ENCODE results near the gene SETBP1.

Gene SETBP1

GRCh38 chr18:44679914-44680272 lies 795 bp upstream of the SETBP1 start:
- DNase-seq, result no peak

DNA sequence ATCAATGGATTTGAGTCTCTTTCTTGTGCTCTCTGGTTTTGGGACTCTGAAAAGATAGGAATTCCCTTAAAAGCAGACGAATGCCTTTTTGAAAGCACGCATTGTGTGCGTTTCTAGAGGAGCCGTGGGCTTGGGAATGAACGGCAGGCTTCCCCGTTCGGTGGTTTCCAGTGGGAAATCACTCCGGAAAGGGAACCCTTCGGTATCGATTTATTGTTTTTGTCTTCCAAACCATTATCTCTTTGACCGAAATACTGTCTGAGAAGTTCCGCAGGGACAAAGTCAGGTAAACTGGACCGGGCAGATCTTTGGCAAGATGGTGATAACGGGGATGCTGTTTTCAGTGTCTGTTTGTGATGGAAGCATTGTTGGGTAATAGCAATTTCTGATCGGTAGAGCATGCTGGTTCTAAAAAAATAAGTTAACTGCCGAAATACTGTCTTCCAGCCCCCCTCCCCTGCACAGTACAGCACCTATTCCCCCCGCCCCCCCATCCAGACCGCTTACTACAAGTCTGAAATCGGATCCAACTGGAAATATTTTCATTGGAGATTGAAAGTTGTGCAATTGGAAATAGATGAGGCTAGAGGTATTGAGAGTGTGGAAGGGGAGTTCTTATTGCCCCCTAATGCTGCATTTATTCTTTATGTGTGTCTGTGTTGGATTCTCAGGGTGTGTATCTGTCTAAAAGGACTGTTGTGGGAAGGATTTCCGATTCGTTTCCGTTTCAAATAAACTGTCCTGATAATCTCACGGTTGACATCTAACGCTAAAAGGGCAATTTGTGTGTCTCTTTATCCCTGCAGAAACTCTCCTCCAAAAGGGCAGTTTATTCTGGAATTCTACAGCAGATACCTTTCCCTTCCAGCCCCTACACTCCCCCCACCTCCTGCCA lies 635 bp downstream of the SETBP1 start:
- DNase-seq, result no peak

GRCh38 chr18:44682201-44682870 lies 1.6 kb downstream of the SETBP1 start:
- no peak for DNase-seq

DNA sequence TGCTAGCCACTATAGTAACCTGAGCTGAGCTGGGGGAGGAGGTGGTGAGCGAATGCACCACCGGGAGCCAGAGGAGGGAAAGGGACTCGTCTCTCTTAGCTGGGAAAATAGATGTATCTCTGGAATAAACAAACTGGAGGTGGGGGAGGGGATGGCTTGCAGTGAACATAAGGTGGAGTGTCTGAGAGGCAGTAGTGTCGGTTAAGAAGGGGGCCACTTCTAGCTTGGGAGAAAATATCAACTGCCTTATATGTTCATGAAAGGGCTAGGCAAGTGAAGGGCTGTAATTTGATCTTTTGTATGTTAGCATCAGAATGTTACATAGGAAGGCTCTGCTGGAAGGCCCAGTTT lies 2.2 kb downstream of the SETBP1 start:
- no peak for DNase-seq

DNA sequence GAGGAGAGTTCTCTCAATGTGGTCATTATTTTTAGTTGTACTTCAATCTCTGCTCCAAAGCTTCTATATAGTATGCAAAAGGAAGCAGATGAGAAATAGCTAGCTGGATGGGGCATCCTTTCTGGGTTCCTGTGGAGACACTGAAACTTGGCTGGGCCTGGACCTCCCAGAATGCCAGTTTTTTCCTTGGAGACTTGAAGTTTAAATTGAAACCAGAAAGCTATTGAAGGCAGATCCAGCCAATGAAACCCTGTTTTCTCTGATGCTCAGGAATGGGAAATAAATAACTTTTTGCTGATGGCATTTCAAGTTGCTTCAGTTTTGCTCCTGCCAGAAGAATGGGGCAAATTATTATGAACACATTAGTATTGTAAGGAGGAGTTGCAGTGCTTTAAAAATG lies 2.9 kb downstream of the SETBP1 start:
- no peak for DNase-seq

DNA sequence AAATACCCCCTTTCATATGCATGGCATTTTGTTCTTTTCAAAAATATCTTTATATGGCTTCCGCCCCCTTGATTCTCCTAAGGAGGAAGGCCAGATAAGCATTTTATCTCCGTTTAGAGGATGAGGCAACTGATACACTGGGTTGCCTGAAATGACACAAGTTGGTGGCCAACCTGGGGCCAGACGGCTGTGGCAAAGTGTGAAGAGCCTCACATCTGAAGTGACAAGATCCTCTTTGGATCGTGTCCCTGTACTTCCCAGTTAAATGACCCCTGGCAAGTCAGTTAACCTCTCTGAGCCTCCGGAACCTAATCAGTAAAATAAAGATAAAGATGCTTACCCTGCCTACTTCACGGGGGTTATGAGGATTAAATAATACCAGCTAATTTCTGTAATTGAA lies 4.6 kb downstream of the SETBP1 start:
- DNase-seq, result no peak

DNA sequence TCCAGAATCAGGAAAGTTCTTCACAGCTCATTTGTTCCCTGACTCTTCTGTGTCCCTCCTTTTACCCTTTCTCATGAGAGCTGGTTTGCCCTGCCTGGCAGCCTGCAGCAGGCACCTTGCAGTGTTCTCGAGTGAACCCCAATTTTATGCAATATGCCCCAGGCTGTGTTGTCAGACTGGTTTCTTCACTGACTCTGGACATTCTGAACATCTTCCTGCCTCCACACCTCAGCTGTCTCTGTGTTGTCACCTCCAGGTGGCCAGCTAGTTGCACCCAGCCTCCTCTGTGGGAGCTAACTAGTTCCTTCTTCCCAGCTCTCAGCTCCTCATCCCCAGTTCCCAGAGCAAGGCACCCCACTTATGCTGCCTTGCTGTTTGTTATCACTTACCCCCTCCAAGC lies 5.5 kb downstream of the SETBP1 start:
- DNase-seq, result no peak

DNA sequence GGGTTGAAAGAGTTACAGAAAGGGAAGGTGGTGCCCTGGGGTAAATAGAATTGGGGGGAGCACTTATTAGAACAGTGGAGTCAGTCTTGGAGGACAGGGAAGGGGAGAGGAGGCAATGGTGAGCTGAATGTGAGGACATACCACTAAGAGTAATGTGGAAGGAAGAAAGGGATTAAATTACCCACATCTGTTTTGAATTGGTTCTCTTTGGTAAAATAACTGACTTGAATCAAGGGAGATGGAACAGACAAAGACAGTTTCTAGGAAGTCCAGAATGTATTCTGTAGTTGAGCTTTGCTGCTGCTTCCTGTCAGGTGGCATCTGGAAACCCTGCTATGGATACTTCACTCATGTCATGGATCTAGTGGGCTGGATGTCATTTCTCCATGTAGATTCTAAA lies 6.7 kb downstream of the SETBP1 start:
- DNase-seq, result no peak

DNA sequence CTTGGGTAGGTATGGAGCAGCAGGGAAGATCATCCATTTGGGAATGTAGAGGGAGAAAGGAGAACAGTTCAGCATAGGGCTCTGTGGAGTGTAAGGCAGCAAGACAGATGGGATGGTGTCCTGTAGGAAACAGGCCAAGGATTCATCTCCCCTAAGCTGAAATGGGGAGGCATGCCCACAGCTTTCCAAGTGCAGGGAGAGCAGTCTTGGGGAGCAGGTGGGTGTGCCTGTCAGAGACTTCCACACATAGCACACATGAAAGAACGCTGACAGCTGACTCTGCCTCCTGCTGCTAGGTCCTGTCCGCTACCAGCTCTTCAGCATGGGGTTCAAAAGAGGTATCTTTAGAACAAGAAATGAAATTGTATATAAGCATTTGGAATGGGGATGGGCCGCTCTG lies 9.0 kb downstream of the SETBP1 start:
- no peak for DNase-seq

DNA sequence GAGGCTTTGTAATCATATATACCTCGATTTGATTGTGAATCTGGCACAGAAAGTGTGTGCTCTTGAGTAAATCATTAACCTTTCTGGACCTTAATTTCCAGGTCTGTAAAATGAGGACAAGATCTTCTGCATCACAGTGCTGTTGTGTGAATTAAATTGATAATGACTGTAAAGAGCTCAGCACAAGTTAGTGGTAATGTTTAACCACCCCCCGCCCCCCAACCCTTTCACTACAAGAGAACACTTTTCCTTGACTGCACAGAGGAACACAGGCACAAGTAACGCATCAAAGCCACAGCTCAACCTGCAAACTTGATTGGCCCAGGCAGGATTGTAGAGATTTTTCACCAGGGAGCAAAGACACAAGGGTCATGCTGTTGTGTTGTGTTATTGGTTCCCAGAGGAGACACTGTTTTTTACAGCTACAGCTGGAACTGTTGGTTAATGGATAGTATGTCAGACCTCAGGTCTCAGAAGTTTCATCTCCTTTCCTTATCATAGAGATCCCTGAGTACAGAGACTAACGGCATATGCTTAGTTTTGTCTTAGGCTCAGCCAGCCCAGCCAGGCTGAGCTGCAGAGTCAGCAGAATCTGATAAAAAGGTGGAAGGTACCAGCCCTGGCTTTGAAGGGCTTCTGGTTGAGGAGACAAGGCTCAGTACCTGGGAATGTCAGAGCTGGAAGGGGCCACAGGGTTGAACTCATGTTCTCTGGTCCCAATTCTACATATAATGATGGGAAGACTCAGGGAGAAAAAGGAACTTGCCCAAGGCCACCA lies 10.6 kb downstream of the SETBP1 start:
- no peak for DNase-seq

DNA sequence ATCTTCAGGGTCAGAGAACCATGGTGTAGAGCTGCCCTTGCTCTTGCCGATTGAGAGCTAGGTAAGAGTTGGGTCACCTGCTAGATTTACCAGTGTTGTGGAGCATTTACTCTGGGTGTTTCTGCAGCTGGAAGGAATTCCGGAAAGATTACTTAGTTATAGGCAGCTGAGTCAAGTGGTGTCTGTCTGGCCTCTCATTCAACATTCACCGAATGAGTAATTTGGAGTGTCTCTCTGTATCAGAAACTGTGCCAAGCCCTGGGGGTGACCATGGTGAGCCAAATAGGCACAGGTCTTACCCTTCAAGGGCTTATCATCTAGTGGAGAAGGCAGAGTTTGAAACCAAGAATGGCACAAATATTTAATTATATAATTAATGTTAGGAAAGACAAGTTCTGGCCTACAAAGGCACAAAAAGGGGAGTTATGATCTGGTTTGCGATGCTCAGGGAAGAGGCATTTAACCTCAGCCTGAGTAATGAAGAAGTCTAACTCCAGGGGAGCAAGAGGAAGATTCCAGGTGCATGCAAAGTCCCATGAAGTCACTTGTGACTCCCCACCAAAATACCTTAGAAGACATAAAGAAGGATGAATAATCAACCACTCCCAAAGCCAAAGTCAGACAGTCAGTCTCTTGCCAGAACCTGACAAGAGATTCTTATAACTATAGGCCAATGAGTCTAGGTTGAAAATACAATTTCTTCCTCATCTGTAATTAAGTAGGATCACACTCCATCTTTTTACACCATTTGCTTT lies 12.5 kb downstream of the SETBP1 start:
- no peak for DNase-seq

DNA sequence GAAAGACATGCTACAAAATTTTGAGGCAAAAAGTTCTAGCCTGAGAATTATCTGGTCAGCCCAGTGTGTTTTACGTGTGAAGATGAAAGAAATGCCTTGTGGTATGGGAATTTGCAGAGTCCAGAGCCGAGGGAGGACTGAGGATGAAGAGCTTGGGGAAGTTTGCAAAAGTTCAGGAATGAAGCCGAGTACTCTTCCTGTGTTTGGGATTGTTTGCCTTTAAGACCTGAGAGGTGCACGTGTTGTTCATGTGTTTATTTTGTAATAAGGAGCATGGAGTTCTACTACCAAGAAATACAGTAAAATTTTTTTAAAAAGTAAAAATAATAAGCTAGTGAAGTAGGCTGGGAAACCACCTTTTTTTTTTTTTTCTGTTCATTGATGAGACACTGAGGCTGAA lies 14.8 kb downstream of the SETBP1 start:
- no peak for DNase-seq

DNA sequence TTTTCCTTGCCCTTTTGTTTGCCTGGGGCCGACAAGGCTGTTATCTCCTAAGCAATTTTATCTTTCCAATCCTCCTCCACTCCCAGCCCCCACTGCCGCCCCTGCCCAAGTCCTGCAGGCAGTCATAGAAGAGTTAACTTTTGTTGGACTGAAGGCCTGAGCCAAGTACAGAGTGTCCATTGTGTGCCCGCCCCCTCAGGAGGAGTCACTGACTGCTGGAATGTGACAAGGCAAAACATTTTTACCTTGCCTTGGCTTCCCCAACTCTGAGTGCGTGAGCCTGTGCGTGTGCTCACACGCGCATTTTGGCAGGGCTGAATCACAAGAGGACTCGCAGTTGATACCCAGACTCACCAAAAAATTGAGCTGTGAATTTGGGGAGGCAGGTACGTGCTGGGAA lies 16.2 kb downstream of the SETBP1 start:
- no peak for DNase-seq

DNA sequence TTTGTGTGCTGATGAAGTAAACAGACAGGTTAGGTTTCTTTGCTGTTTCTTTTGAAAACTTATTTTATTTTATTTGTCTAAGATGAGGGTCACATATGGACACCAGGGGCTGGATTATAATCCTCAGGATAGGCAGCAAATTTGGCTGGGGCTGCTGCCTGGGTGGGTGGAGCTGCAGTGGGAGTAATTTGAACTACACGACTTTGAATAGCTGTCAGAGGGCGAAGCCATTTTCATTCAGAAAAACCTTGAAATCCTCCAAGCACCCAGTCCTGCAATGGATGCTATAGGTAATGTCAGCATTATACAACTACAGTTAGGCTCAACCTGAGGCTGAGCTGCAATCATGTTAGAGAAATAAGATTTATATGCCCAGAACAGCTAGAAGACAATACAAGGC lies 16.6 kb downstream of the SETBP1 start:
- no peak for DNase-seq

GRCh38 chr18:44698518-44698917 lies 17.8 kb downstream of the SETBP1 start:
- DNase-seq, result no peak

GRCh38 chr18:44699572-44700261 lies 19.0 kb downstream of the SETBP1 start:
- no peak for DNase-seq

DNA sequence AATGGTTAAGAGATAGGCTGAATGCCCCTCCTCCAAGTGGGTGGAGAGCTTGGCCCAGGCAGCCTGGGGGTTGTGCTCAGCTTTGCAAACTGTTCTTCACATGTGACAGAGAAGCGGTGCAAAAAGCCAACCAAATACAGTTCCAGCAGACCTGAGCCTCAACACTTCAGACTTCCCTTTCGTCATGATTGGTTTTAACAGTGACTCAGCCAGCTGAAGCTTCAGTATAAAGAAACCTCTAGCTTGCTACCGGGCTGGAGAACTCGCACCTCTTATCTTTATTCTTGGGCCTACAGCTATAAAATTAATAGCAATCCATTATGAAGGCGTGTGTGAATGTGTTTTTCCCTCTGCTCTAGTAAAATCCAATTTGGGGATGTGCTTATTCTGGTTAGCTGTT lies 20.0 kb downstream of the SETBP1 start:
- no peak for DNase-seq

DNA sequence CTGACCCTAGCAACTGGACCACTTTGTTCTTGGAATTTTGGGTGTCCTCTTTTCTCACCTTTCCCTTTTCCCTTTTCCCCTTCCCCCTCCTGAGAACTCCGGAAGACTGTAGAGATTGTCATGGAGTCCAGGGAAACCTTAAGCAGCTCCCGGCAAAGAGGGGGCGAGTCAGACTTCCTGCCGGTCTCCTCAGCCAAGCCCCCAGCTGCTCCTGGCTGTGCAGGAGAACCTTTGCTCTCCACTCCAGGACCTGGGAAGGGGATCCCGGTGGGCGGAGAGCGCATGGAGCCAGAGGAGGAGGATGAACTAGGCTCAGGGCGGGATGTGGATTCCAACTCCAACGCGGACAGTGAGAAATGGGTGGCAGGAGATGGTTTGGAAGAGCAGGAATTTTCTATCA lies 20.5 kb downstream of the SETBP1 start:
- DNase-seq, result no peak

DNA sequence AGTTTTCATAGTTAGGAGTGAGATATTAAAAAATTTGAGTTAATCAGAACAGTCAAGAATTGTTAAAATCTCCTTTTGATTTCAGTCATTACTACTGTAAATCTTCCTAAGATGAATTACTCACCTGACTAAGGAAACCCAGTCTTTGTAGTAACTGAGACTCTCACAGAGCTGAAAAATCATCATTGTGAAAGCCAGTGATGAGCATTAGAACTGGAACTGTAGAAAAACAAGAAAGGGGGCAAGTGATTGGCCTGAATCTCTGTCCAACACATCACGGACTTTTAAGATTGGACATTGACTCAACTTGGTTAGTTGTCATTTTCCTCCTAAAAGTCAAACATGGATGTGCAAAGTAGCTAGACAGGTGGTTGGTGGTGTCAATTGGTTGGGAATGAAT lies 21.9 kb downstream of the SETBP1 start:
- DNase-seq, result no peak

DNA sequence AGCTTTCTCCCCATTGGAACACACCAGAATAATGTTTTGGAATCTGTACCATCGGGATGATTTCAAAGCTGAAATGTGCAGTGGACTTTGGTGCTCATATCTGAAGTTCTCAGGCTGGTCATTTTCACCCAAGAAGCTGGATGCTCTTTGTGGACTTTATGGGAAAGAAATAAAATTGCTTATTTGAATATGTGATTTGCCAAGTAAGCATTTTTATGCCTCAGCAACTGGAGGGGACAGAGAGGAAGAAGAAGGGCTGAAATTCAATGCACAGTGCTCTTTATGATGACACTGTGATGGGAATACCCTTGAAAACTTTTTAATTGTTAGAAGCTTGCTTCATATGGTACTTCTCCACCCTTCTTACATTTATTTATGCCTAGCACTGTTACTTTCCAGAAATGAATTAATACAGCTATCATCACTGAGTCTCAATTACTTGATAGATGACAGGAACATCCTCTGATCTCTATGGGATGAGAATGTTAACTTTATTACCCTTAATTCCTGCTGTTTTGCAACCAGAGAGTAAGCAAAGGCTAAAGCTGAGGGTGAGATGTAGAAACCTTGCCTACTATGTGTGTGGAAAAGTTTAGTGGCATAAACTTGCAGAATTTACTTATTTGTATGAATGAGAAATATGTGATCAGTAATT lies 23.6 kb downstream of the SETBP1 start:
- DNase-seq, result no peak

- no peak for DNase-seq
Observed at GRCh38 chr18:44705075-44705675, 24.5 kb downstream of the SETBP1 start.

Data from amniotic stem cell (primary cell).